Nephron progenitor cell (in vitro differentiated cells): ENCODE data around the gene ODF2L.

Experiments
- DNase-seq: peaks from one replicate; pipeline ENCODE4 v3.0.0; 2021
- H3K27ac Mint-ChIP-seq: 2 replicates; pipeline ENCODE4 v1.8.0; 2021; ENCODE audit warnings: mild to moderate bottlenecking, moderate library complexity, mixed read lengths
- H3K27me3 Mint-ChIP-seq: 2 replicates; pipeline ENCODE4 v1.8.0; 2021; ENCODE audit warnings: mild to moderate bottlenecking, low read depth, mixed read lengths; ENCODE audit not compliant: poor library complexity
- H3K36me3 Mint-ChIP-seq: 2 replicates; pipeline ENCODE4 v1.8.0; 2021; ENCODE audit warnings: low read depth, mixed read lengths
- H3K4me1 Mint-ChIP-seq: 2 replicates; pipeline ENCODE4 v1.8.0; 2021; ENCODE audit warnings: mixed read lengths
- H3K4me3 Mint-ChIP-seq: 2 replicates; pipeline ENCODE4 v1.8.0; 2021; ENCODE audit warnings: mild to moderate bottlenecking, moderate library complexity, mixed read lengths
- H3K9me3 Mint-ChIP-seq: 2 replicates; pipeline ENCODE4 v1.8.0; 2021; ENCODE audit warnings: mild to moderate bottlenecking, moderate library complexity, mixed read lengths
- TF ChIP-seq, protein P1 (sequence below): fragments of 200-600 bp; sonication (generic); IDR thresholded peaks from 2 replicates; pipeline ENCODE4 v1.5.0; 2021; ENCODE audit warnings: antibody characterized with exemption

Gene ODF2L

GRCh38 chr1:86324130-86324822 lies 71.8 kb downstream of the ODF2L start:
- TF ChIP-seq, protein P1, sequence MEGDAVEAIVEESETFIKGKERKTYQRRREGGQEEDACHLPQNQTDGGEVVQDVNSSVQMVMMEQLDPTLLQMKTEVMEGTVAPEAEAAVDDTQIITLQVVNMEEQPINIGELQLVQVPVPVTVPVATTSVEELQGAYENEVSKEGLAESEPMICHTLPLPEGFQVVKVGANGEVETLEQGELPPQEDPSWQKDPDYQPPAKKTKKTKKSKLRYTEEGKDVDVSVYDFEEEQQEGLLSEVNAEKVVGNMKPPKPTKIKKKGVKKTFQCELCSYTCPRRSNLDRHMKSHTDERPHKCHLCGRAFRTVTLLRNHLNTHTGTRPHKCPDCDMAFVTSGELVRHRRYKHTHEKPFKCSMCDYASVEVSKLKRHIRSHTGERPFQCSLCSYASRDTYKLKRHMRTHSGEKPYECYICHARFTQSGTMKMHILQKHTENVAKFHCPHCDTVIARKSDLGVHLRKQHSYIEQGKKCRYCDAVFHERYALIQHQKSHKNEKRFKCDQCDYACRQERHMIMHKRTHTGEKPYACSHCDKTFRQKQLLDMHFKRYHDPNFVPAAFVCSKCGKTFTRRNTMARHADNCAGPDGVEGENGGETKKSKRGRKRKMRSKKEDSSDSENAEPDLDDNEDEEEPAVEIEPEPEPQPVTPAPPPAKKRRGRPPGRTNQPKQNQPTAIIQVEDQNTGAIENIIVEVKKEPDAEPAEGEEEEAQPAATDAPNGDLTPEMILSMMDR = no peak
- H3K36me3 Mint-ChIP-seq = no peaks in the 10 kb centered on the region
- no peak for DNase-seq
- H3K9me3 Mint-ChIP-seq = no peaks in the 10 kb centered on the region
- no peak overlapping the region for H3K27ac Mint-ChIP-seq
- no peaks in the 10 kb centered on the region for H3K4me1 Mint-ChIP-seq
- H3K4me3 Mint-ChIP-seq = no peak overlapping the region
- H3K27me3 Mint-ChIP-seq = peaks cover 6% of the 10 kb centered on the region

- TF ChIP-seq, protein P1 = no peak
- Mint-ChIP-seq H3K9me3 (no peaks in the 10 kb centered on the region), H3K27ac (no peak overlapping the region), H3K27me3 (peaks cover 6% of the 10 kb centered on the region), H3K36me3 (no peaks in the 10 kb centered on the region), H3K4me1 (no peaks in the 10 kb centered on the region), H3K4me3 (no peak overlapping the region)
- no peak for DNase-seq
Observed at GRCh38 chr1:86322241-86322640, 73.9 kb downstream of the ODF2L start.

DNA sequence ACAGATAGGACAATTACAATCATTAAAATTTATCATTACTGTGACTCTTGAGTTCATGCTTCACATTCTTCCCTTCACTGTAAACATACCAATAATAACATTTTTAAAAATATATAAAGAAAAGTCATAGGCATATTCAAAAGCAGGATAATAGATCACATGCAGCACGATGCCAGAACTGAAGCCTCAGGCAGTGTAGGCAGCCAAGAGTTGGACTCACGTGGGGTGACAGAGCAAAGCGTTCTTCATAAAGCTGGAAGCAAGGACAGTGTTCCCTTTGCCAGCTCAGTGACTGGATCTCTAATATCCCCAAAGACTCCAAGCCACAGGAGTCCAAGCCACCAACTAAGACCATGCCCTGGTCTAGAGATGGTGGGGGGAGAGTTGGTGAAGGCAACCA lies 77.7 kb downstream of the ODF2L start:
- no peak overlapping the region for H3K27ac Mint-ChIP-seq
- H3K4me1 Mint-ChIP-seq = no peaks in the 10 kb centered on the region
- no peak for DNase-seq
- no peak overlapping the region for H3K4me3 Mint-ChIP-seq
- H3K36me3 Mint-ChIP-seq = no peaks in the 10 kb centered on the region
- H3K9me3 Mint-ChIP-seq = no peaks in the 10 kb centered on the region
- TF ChIP-seq, protein P1 = no peak
- H3K27me3 Mint-ChIP-seq = peaks cover 6% of the 10 kb centered on the region

GRCh38 chr1:86317926-86318325 lies 78.2 kb downstream of the ODF2L start:
- Mint-ChIP-seq H3K4me3 (no peak overlapping the region), H3K9me3 (no peaks in the 10 kb centered on the region), H3K4me1 (no peaks in the 10 kb centered on the region), H3K36me3 (no peaks in the 10 kb centered on the region), H3K27ac (no peak overlapping the region), H3K27me3 (peaks cover 6% of the 10 kb centered on the region)
- no peak for DNase-seq
- TF ChIP-seq, protein P1 = no peak

- Mint-ChIP-seq H3K27me3 (peaks cover 5% of the 10 kb centered on the region), H3K27ac (no peak overlapping the region), H3K9me3 (peaks cover 4% of the 10 kb centered on the region), H3K4me3 (no peak overlapping the region), H3K4me1 (no peaks in the 10 kb centered on the region), H3K36me3 (no peaks in the 10 kb centered on the region)
- TF ChIP-seq, protein P1 = no peak
- no peak for DNase-seq
Observed at GRCh38 chr1:86305731-86306130, 90.4 kb downstream of the ODF2L start.

DNA sequence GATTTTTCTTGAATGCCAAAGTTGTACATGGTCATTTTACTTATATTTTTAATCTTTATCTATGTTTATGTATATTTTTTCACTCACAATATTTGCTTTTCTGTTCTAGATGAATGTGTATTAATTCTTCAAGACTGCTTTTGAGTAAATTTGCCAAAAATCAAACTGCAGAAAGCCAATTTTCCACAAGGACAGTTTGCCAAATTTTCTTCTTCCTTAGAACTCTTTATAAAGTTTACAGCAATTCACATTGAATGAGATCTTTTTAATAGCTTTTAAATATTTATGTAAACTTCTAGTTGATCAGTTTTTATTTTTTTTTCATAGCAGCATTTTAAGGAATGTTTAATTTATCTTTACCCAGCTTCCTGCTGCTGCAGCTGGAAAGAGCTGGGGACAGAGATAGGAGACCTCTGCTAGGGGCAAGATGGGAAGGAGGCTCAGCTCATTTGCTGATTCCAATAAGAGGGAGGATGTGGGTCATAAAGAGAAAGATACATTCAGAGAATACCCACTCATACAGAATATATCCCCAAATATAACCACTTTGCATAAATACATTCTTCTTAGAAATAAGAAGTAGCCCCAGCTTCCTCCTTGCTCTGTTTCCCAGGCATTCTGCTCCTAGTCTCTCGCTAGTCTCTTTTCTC lies 93.0 kb downstream of the ODF2L start:
- Mint-ChIP-seq H3K9me3 (peaks cover 4% of the 10 kb centered on the region), H3K36me3 (no peaks in the 10 kb centered on the region), H3K4me1 (no peaks in the 10 kb centered on the region), H3K27me3 (peaks cover 11% of the 10 kb centered on the region), H3K27ac (no peak overlapping the region), H3K4me3 (no peak overlapping the region)
- DNase-seq = no peak
- TF ChIP-seq, protein P1 = no peak
